GM10248 (cell line): Measurements from ENCODE around the gene CDC34.

Experiments
- CTCF ChIA-PET: fragments of 300-600 bp; sonication (Branson Sonifier 250); formaldehyde crosslinking; extraction: SDS; loops from one replicate; lab custom pipeline; 2021; ENCODE audit warnings: antibody characterized with exemption; lab: Yijun Ruan, JAX
- POLR2A ChIA-PET: fragments of 350-650 bp; sonication (Branson Sonifier 250); formaldehyde crosslinking; extraction: SDS; loops from one replicate; lab custom pipeline; 2020; ENCODE audit warnings: antibody characterized with exemption; lab: Yijun Ruan, JAX
- DNase-seq: peaks from one replicate; pipeline ENCODE4 v3.0.0; 2012; ENCODE audit errors: extremely low spot score
- TF ChIP-seq, protein P1 (sequence below): IDR thresholded peaks from 2 replicates; pipeline ENCODE4 v1.5.1; 2012; ENCODE audit warnings: mild to moderate bottlenecking, low read depth; ENCODE audit errors: extremely low read depth, missing control alignments, control extremely low read depth

The CDC34 gene

DNA sequence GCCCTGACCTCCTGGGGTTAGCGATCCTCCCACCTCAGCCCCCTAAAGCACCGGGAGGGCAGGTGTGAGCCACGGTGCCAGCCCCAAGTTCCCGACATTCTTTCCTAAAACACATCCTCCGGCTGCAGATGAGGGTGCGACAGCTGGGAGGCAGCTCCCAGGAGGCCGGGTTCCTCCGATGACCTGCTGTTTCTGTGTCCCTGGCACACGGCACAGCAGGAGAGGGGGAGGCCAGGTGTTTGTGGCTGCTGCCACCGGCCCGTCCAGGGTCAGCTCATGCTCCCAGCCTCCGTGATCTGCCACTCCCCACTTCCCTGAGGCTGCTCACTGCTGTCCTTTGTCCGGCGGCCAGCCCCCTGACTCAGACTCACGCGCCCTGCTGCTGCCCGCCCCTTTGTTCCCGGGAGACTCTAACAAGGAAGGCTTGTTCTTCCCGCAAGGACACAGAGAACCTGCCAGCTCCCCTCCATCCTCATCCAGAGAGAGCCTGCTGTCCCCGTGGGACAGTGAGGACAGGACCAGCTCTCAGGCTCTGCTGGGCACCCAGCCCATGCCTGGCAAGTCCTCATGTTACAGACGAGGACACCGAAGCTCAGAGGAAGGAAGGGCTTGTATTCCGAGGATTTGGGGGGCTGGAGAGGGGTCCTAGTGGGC lies 45.9 kb upstream of the CDC34 start:
- DNase-seq, result no peak
- ChIA-PET POLR2A (no interaction called here), CTCF (interaction anchor here (1.4 kb wide), 1 partner anchor 21 kb away, joined by 5 read pairs; no protein-coding TSS in a partner anchor)

DNA sequence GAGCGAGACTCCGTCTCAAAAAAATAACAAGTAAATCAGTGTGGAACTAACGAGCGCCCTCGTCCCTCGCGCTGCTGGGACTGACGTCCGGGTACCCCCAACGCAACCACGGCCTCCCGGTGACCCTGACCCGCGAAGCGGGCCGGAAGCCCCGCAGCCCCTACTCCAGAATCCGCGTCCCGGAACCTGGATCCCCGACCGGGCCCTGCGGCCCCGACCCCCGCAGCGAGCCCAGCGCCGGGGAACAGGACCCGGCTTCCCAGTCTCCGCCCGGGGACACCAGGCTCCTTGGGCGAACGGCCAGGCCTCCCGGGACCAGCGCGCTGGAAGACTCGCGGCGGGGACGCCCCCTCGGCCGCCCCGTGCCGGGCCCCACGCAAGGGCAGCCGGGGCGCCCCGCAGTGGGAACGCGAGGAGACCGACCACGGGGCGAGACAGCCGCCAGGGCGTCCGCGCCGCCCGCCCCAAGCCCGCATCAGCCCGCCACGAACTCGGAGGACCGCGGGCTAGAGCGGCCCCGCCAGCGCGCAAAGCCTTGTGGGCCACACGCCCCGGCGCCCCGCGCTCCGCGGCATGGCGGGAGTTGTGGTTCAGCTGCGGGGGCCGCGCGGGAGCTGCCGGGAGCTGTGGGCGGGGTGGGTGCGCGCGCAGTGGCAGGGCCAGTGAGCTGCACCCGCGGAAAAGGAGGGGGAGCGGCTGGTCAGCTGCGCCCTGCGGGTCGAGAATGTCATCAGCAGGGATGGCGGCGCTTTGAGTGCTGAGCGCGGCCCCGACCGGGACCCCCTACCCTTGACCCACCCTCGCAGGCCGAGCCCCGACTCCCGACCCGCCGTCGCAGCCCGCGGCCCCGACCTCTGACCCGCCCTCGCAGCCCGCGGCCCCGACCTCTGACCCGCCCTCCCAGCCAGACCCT lies 42.8 kb upstream of the CDC34 start:
- ChIA-PET CTCF (interaction anchor here (0.9 to 1.8 kb wide), 5 partner anchors 18 to 33 kb away, joined by 3 to 7 read pairs (median 6); no protein-coding TSS in a partner anchor), POLR2A (interaction anchor here (0.9 kb wide), 1 partner anchor 18 kb away, joined by 10 read pairs; no protein-coding TSS in a partner anchor)
- peak; percentile 97 for DNase-seq
- TF ChIP-seq, protein P1, sequence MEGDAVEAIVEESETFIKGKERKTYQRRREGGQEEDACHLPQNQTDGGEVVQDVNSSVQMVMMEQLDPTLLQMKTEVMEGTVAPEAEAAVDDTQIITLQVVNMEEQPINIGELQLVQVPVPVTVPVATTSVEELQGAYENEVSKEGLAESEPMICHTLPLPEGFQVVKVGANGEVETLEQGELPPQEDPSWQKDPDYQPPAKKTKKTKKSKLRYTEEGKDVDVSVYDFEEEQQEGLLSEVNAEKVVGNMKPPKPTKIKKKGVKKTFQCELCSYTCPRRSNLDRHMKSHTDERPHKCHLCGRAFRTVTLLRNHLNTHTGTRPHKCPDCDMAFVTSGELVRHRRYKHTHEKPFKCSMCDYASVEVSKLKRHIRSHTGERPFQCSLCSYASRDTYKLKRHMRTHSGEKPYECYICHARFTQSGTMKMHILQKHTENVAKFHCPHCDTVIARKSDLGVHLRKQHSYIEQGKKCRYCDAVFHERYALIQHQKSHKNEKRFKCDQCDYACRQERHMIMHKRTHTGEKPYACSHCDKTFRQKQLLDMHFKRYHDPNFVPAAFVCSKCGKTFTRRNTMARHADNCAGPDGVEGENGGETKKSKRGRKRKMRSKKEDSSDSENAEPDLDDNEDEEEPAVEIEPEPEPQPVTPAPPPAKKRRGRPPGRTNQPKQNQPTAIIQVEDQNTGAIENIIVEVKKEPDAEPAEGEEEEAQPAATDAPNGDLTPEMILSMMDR, result no peak

More for the DNA sequence above, 45.9 kb upstream of the CDC34 start:
- TF ChIP-seq, protein P1, result no peak

DNA sequence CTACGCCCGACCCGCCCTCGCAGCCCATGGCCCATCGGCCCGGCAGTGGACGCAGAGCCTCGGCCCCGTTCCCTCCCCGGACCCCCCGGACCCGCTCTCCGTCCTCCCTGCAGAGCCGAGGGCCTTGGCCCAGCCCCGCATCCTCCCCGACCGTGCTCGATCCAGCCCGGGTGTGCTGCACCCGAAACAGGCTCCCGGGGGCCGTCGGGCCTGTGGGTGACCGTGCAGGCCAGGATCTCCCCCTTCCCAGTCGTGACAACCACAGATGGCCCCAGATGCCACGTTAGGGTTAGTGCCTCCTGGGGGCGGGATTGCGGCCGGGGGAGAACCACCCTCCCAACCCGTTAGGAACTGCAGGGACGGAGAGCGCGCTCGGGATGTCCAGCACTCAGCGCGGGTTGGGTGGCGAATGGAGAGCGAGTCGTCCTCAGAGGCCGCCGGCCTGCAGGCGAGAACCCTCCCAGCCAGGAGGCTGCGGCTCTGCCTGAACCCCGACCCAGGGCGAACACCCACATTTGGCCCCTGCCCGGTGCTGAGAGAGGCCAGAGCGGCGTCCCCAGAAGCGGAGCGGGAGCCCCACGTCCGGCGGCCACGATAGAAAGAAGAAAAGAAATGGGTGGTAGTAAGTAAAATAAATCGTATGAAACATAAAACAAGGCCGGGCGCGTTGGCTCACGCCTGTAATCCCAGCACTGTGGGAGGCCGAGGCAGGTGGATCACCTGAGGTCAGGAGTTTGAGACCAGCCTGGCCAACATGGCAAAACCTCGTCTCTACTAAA lies 42.0 kb upstream of the CDC34 start:
- TF ChIP-seq, protein P1, result no peak
- ChIA-PET POLR2A (interaction anchor here (0.9 kb wide), 1 partner anchor 17 kb away, joined by 10 read pairs; no protein-coding TSS in a partner anchor), CTCF (interaction anchor here (0.9 to 1.0 kb wide), 3 partner anchors 17 to 32 kb away, joined by 3 to 7 read pairs (median 6); no protein-coding TSS in a partner anchor)
- no peak for DNase-seq

- TF ChIP-seq, protein P1, result no peak
- CTCF ChIA-PET, result interaction anchor here (1.2 to 2.6 kb wide), 3 partner anchors 15 to 244 kb away, joined by 3 to 14 read pairs (median 7); no protein-coding TSS in a partner anchor
- no peak for DNase-seq
- POLR2A ChIA-PET, result no interaction called here
These were observed 40.3 kb upstream of the CDC34 start for GRCh38 chr19:491146-491741.

- TF ChIP-seq, protein P1, result no peak
- no peak for DNase-seq
- CTCF ChIA-PET, result interaction anchor here (2.3 to 2.6 kb wide), 2 partner anchors 14 to 18 kb away, joined by 7 to 14 read pairs; no protein-coding TSS in a partner anchor
- POLR2A ChIA-PET, result no interaction called here
These were observed 39.4 kb upstream of the CDC34 start for GRCh38 chr19:492091-492531.
